WTC11 (cell line): ENCODE results near the gene MFF. TPM values are rescaled to one million over a fixed set of nuclear protein-coding genes. Genes with fewer than 3 reads are reported as not detected.

Source experiments
- ATAC-seq: fragments of 200-7000 bp; cut with Tn5 transposase; 2 replicates; pipeline ENCODE4 v1.10.0; 2021; ENCODE audit warnings: mild to moderate bottlenecking, moderate library complexity
- CTCF ChIA-PET: fragments of 300-600 bp; sonication (Branson Sonifier 250); formaldehyde crosslinking; loops from one replicate; lab custom pipeline; 2021; ENCODE audit warnings: antibody characterized with exemption; lab: Charles Lee
- POLR2A ChIA-PET: fragments of 350-600 bp; sonication (Branson Sonifier 250); formaldehyde crosslinking; loops from one replicate; lab custom pipeline; 2021; ENCODE audit warnings: antibody characterized with exemption; lab: Charles Lee
- DNase-seq: peaks from one replicate; pipeline ENCODE4 v3.0.0; 2021; ENCODE audit warnings: low spot score
- H3K27ac Mint-ChIP-seq: 2 replicates; pipeline ENCODE4 v1.8.0; 2021; ENCODE audit warnings: mixed read lengths
- H3K27me3 Mint-ChIP-seq: 2 replicates; pipeline ENCODE4 v1.8.0; 2021; ENCODE audit warnings: low read depth, mild to moderate bottlenecking, moderate library complexity, mixed read lengths
- H3K36me3 Mint-ChIP-seq: 2 replicates; pipeline ENCODE4 v1.8.0; 2021; ENCODE audit warnings: mixed read lengths
- H3K4me1 Mint-ChIP-seq: 2 replicates; pipeline ENCODE4 v1.8.0; 2022; ENCODE audit warnings: mixed read lengths
- H3K4me3 Mint-ChIP-seq: 2 replicates; pipeline ENCODE4 v1.8.0; 2021; ENCODE audit warnings: mild to moderate bottlenecking, moderate library complexity, mixed read lengths
- H3K9me3 Mint-ChIP-seq: 2 replicates; pipeline ENCODE4 v1.8.0; 2021; ENCODE audit warnings: mixed read lengths
- CBFB ChIP-seq: sonication (generic); formaldehyde crosslinking; IDR thresholded peaks from 2 replicates; pipeline ENCODE4 v1.8.1; 2022; ENCODE audit warnings: mild to moderate bottlenecking, low read depth, missing genetic modification reagents
- CDX4 ChIP-seq: fragments of 250-450 bp; sonication (Bioruptor Pico); IDR thresholded peaks from 2 replicates; pipeline ENCODE4 v1.9.0; 2021; ENCODE audit warnings: moderate library complexity, mild to moderate bottlenecking, inconsistent platforms, borderline replicate concordance
- CTCF ChIP-seq: fragments of 200-600 bp; IDR thresholded peaks from 2 replicates; pipeline ENCODE4 v1.8.0; 2022; ENCODE audit warnings: antibody characterized with exemption
- EMX1 ChIP-seq: fragments of 250-450 bp; sonication (Bioruptor Pico); IDR thresholded peaks from 2 replicates; pipeline ENCODE4 v1.8.0; 2021; ENCODE audit warnings: mild to moderate bottlenecking
- ERG ChIP-seq: fragments of 250-450 bp; sonication (Bioruptor Pico); IDR thresholded peaks from 2 replicates; pipeline ENCODE4 v1.8.0; 2021; ENCODE audit warnings: mild to moderate bottlenecking
- ESRRA ChIP-seq: sonication (generic); formaldehyde crosslinking; IDR thresholded peaks from 2 replicates; pipeline ENCODE4 v1.8.1; 2022; ENCODE audit warnings: mild to moderate bottlenecking, missing genetic modification reagents, borderline replicate concordance
- ETV6 ChIP-seq: sonication (generic); formaldehyde crosslinking; IDR thresholded peaks from 2 replicates; pipeline ENCODE4 v1.8.1; 2022; ENCODE audit warnings: mild to moderate bottlenecking, missing genetic modification reagents
- FOXK1 ChIP-seq: sonication (generic); formaldehyde crosslinking; IDR thresholded peaks from 2 replicates; pipeline ENCODE4 v1.8.0; 2022; ENCODE audit warnings: mild to moderate bottlenecking, moderate library complexity, missing genetic modification reagents
- FOXP4 ChIP-seq: sonication (generic); formaldehyde crosslinking; IDR thresholded peaks from 2 replicates; pipeline ENCODE4 v1.8.0; 2022; ENCODE audit warnings: mild to moderate bottlenecking, missing genetic modification reagents
- IRF2 ChIP-seq: sonication (generic); formaldehyde crosslinking; IDR thresholded peaks from 2 replicates; pipeline ENCODE4 v1.8.0; 2022; ENCODE audit warnings: low read depth, missing genetic modification reagents, borderline replicate concordance
- JUN ChIP-seq: sonication (generic); formaldehyde crosslinking; IDR thresholded peaks from 2 replicates; pipeline ENCODE4 v1.8.0; 2023; ENCODE audit warnings: mild to moderate bottlenecking, missing genetic modification reagents
- MYBL2 ChIP-seq: sonication (generic); formaldehyde crosslinking; IDR thresholded peaks from 2 replicates; pipeline ENCODE4 v1.8.1; 2023; ENCODE audit warnings: mild to moderate bottlenecking, moderate library complexity, missing genetic modification reagents
- NFATC4 ChIP-seq: fragments of 250-450 bp; sonication (Bioruptor Pico); IDR thresholded peaks from 2 replicates; pipeline ENCODE4 v1.9.0; 2021; ENCODE audit warnings: mild to moderate bottlenecking
- NFE2L1 ChIP-seq: sonication (generic); formaldehyde crosslinking; IDR thresholded peaks from 2 replicates; pipeline ENCODE4 v1.8.1; 2023; ENCODE audit warnings: missing genetic modification reagents
- NFYB ChIP-seq: sonication (generic); formaldehyde crosslinking; conservative IDR thresholded peaks from 2 replicates; pipeline ENCODE4 v1.8.0; 2022; ENCODE audit warnings: low read depth, missing genetic modification reagents
- OVOL2 ChIP-seq: fragments of 250-450 bp; sonication (Bioruptor Pico); IDR thresholded peaks from 2 replicates; pipeline ENCODE4 v1.9.0; 2021; ENCODE audit warnings: mild to moderate bottlenecking, borderline replicate concordance
- PREB ChIP-seq: sonication (generic); formaldehyde crosslinking; IDR thresholded peaks from 2 replicates; pipeline ENCODE4 v1.8.1; 2022; ENCODE audit warnings: mild to moderate bottlenecking, missing genetic modification reagents, moderate library complexity, borderline replicate concordance
- USF1 ChIP-seq: sonication (generic); formaldehyde crosslinking; IDR thresholded peaks from 2 replicates; pipeline ENCODE4 v1.8.0; 2022; ENCODE audit warnings: mild to moderate bottlenecking, missing genetic modification reagents
- ZNF121 ChIP-seq: sonication (generic); formaldehyde crosslinking; IDR thresholded peaks from 2 replicates; pipeline ENCODE4 v1.8.0; 2023; ENCODE audit warnings: missing genetic modification reagents
- ZNF317 ChIP-seq: sonication (generic); formaldehyde crosslinking; IDR thresholded peaks from 2 replicates; pipeline ENCODE4 v1.8.1; 2023; ENCODE audit warnings: low read depth, mild to moderate bottlenecking, moderate library complexity, missing genetic modification reagents, borderline replicate concordance
- ZNF396 ChIP-seq: fragments of 250-450 bp; sonication (Bioruptor Pico); IDR thresholded peaks from 2 replicates; pipeline ENCODE4 v1.8.0; 2021; ENCODE audit warnings: mild to moderate bottlenecking, moderate library complexity, borderline replicate concordance
- ZNF416 ChIP-seq: fragments of 250-450 bp; sonication (Bioruptor Pico); IDR thresholded peaks from 2 replicates; pipeline ENCODE4 v1.9.0; 2021; ENCODE audit warnings: mild to moderate bottlenecking, inconsistent platforms
- ZNF423 ChIP-seq: fragments of 250-450 bp; sonication (Bioruptor Pico); IDR thresholded peaks from 2 replicates; pipeline ENCODE4 v2.1.2; 2022; ENCODE audit warnings: mild to moderate bottlenecking, moderate library complexity
- ZNF532 ChIP-seq: fragments of 250-450 bp; sonication (Bioruptor Pico); IDR thresholded peaks from 2 replicates; pipeline ENCODE4 v1.9.0; 2021; ENCODE audit warnings: mild to moderate bottlenecking, borderline replicate concordance
- ZNF671 ChIP-seq: fragments of 250-450 bp; sonication (Bioruptor Pico); IDR thresholded peaks from 2 replicates; pipeline ENCODE4 v1.8.0; 2021; ENCODE audit warnings: mild to moderate bottlenecking
- total RNA-seq: library from RNA; stranded (reverse); gene quantifications from 3 replicates; pipeline ENCODE4 v1.2.3, GENCODE V29; 2021

The MFF gene
- total RNA-seq, 1 experiment from 2014 or later, result 78.5 TPM

GRCh38 chr2:227324642-227324994 is 433 bp upstream of the MFF start (continued):
- no peak for TF ChIP-seq PREB
- TF ChIP-seq NFYB, result no peak
- no peak for TF ChIP-seq ZNF121 (CRISPR knock-in tag)

GRCh38 chr2:227325839-227326195 is 766 bp downstream of the MFF start:
- TF ChIP-seq NFE2L1 (no peak), IRF2 (CRISPR knock-in tag) (no peak), CDX4 (CRISPR knock-in tag) (no peak), ZNF416 (CRISPR knock-in tag) (no peak), ZNF423 (CRISPR knock-in tag) (no peak), CTCF (no peak), ZNF317 (no peak), CBFB (CRISPR knock-in tag) (no peak), FOXK1 (CRISPR knock-in tag) (no peak), JUN (CRISPR knock-in tag) (no peak), NFYB (no peak)
- POLR2A ChIA-PET, result no interaction called here
- DNase-seq (peak; percentile 28), ATAC-seq (peak; percentile 41)
- Mint-ChIP-seq H3K9me3 (peaks cover 36% of the 10 kb centered on the region), H3K4me3 (peak overlapping the region; percentile 90), H3K27me3 (peaks cover 12% of the 10 kb centered on the region), H3K36me3 (peaks cover 44% of the 10 kb centered on the region), H3K4me1 (peaks cover 45% of the 10 kb centered on the region), H3K27ac (peak overlapping the region; percentile 74)
- CTCF ChIA-PET, result interaction anchor here (1.7 kb wide), 1 partner anchor 200 kb away, joined by 3 read pairs; no protein-coding TSS in a partner anchor

- Mint-ChIP-seq H3K4me3 (peak overlapping the region; percentile 90), H3K4me1 (peaks cover 45% of the 10 kb centered on the region), H3K36me3 (peaks cover 44% of the 10 kb centered on the region), H3K27me3 (peaks cover 12% of the 10 kb centered on the region), H3K9me3 (peaks cover 26% of the 10 kb centered on the region), H3K27ac (no peak overlapping the region; the same call in 1 of the 2 replicates)
- no peak for ATAC-seq
- ChIA-PET CTCF (no interaction called here), POLR2A (no interaction called here)
- DNase-seq, result no peak
- TF ChIP-seq MYBL2 (no peak), ERG (CRISPR knock-in tag) (no peak), ZNF532 (CRISPR knock-in tag) (no peak), USF1 (CRISPR knock-in tag) (no peak), FOXP4 (CRISPR knock-in tag) (no peak), ESRRA (no peak), ZNF396 (no peak), CBFB (CRISPR knock-in tag) (no peak), NFATC4 (CRISPR knock-in tag) (no peak), FOXK1 (CRISPR knock-in tag) (no peak), OVOL2 (no peak), EMX1 (CRISPR knock-in tag) (no peak), ETV6 (CRISPR knock-in tag) (no peak), ZNF671 (CRISPR knock-in tag) (no peak)
Measured at GRCh38 chr2:227326783-227327182, 1.7 kb downstream of the MFF start.
